Fibroblast of lung (primary cell): ENCODE data around the gene SLC16A8.

Source experiments
- EZH2 ChIP-seq: IDR thresholded peaks from 2 replicates; pipeline ENCODE4 v1.5.1; 2012; ENCODE audit warnings: low read length, control low read depth, mild to moderate bottlenecking; ENCODE audit errors: missing control alignments
- TF ChIP-seq, protein P1 (sequence below), 2 donors: IDR thresholded peaks in 1 of 2; conservative IDR thresholded peaks in 1 of 2; 1 replicate in 1 of 2; 2 replicates in 1 of 2; pipeline ENCODE4 v1.5.1; 2011 to 2012; ENCODE audit warnings: low read length in 2 of 2, control low read depth in 1 of 2, inconsistent platforms in 1 of 2, low read depth in 1 of 2, mild to moderate bottlenecking in 1 of 2

DNA sequence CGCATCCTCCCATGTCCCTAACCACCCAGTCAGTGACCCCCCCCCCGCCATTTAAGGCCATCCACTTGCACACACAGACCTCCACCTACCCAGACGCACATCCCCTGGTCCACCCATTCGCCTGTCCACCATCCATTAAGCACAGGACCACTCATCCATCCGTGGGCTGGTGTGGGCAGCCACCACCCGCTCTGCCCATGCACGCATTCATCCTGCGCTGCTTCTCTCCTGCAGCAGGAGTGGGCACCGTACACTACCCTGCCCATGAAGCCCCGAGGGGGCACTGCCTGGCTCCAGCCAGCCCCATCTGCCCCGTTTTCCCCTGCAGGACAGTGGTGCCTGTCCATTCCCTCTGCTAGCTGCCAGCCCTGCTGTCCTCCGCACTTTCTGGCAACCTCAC lies 3.9 kb upstream of the SLC16A8 start:
- TF ChIP-seq, protein P1, sequence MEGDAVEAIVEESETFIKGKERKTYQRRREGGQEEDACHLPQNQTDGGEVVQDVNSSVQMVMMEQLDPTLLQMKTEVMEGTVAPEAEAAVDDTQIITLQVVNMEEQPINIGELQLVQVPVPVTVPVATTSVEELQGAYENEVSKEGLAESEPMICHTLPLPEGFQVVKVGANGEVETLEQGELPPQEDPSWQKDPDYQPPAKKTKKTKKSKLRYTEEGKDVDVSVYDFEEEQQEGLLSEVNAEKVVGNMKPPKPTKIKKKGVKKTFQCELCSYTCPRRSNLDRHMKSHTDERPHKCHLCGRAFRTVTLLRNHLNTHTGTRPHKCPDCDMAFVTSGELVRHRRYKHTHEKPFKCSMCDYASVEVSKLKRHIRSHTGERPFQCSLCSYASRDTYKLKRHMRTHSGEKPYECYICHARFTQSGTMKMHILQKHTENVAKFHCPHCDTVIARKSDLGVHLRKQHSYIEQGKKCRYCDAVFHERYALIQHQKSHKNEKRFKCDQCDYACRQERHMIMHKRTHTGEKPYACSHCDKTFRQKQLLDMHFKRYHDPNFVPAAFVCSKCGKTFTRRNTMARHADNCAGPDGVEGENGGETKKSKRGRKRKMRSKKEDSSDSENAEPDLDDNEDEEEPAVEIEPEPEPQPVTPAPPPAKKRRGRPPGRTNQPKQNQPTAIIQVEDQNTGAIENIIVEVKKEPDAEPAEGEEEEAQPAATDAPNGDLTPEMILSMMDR (conservative IDR thresholded peaks at IDR 0.05 in 1 of 2, IDR thresholded peaks at IDR 0.05 in 1 of 2; ENCODE audit: low read depth in 1 of 2, low read length in 2 of 2): no peak
- no peak for TF ChIP-seq EZH2
